Breast epithelium (tissue), 3 donors: ENCODE measurements around the gene KCNQ2.

Experiments
- CTCF ChIP-seq, 3 donors: fragments of 450-650 bp; IDR thresholded peaks; one replicate each; pipeline ENCODE4 v1.5.1; 2016 to 2017; ENCODE audit warnings: antibody characterized with exemption in 3 of 3, mild to moderate bottlenecking in 3 of 3, moderate library complexity in 3 of 3
- POLR2A ChIP-seq: fragments of 450-650 bp; IDR thresholded peaks from one replicate; pipeline ENCODE4 v1.6.1; 2016; ENCODE audit warnings: antibody characterized with exemption, mild to moderate bottlenecking, moderate library complexity
- POLR2AphosphoS5 ChIP-seq, 3 donors: sonication (generic); formaldehyde crosslinking; IDR thresholded peaks; one replicate each; pipeline ENCODE4 v1.6.1; 2017; ENCODE audit warnings: antibody characterized with exemption in 3 of 3

- no peak for TF ChIP-seq CTCF (IDR thresholded peaks at IDR 0.05)
- TF ChIP-seq POLR2A, result no peak
- no peak for TF ChIP-seq POLR2AphosphoS5 (IDR thresholded peaks at IDR 0.05)
Measured at GRCh38 chr20:63428906-63429575, 43.4 kb downstream of the KCNQ2 start.
